GM18499 (cell line): ENCODE data around the gene STIMATE.

Source experiments
- ATAC-seq: cut with Tn5 transposase; IDR thresholded peaks from one replicate; pipeline ENCODE4 v1.9.1; 2021; ENCODE audit warnings: moderate number of reproducible peaks; ENCODE audit not compliant: insufficient read depth, unreplicated experiment

The STIMATE gene

GRCh38 chr3:52843881-52844280 lies 53.5 kb downstream of the STIMATE start:
- ATAC-seq, result no peak

GRCh38 chr3:52843108-52843865 lies 54.1 kb downstream of the STIMATE start:
- no peak for ATAC-seq

GRCh38 chr3:52842424-52842823 lies 54.9 kb downstream of the STIMATE start:
- no peak for ATAC-seq

- no peak for ATAC-seq
Observed at GRCh38 chr3:52841981-52842340, 55.4 kb downstream of the STIMATE start.

- ATAC-seq, result no peak
Observed at GRCh38 chr3:52841211-52841980, 56.0 kb downstream of the STIMATE start.

- no peak for ATAC-seq
Observed at GRCh38 chr3:52839892-52840545, 57.3 kb downstream of the STIMATE start.

GRCh38 chr3:52839268-52839575 lies 58.1 kb downstream of the STIMATE start:
- no peak for ATAC-seq

- ATAC-seq, result no peak
Observed at GRCh38 chr3:52838561-52839267, 58.6 kb downstream of the STIMATE start.

- no peak for ATAC-seq
Observed at GRCh38 chr3:52836986-52837385, 60.4 kb downstream of the STIMATE start.

- no peak for ATAC-seq
Observed at GRCh38 chr3:52836471-52836845, 60.9 kb downstream of the STIMATE start.

- no peak for ATAC-seq
Observed at GRCh38 chr3:52835766-52836470, 61.4 kb downstream of the STIMATE start.

- ATAC-seq, result no peak
Observed at GRCh38 chr3:52834871-52835501, 62.4 kb downstream of the STIMATE start, which contains the start of gene MUSTN1. TSS of gene MUSTN1 (minus strand) at chr3:52835019. CDS start at chr3:52834948, 71 bp downstream.

- ATAC-seq, result no peak
Observed at GRCh38 chr3:52833202-52833601, 64.1 kb downstream of the STIMATE start.

GRCh38 chr3:52831500-52832301 lies 65.6 kb downstream of the STIMATE start:
- no peak for ATAC-seq

GRCh38 chr3:52830535-52831258 lies 66.7 kb downstream of the STIMATE start, which contains the start of gene ITIH4:
TSS of gene ITIH4 (minus strand) at chr3:52830672. CDS start at chr3:52830642, 30 bp downstream.
- no peak for ATAC-seq

- ATAC-seq, result no peak
Observed at GRCh38 chr3:52829906-52830463, 67.4 kb downstream of the STIMATE start.

- no peak for ATAC-seq
Observed at GRCh38 chr3:52829482-52829881, 67.9 kb downstream of the STIMATE start.

GRCh38 chr3:52827866-52828376 lies 69.4 kb downstream of the STIMATE start:
- no peak for ATAC-seq
